Mesenchymal stem cell (in vitro differentiated cells and primary cell): Measurements from ENCODE around the gene ABTB2.

Experiments used
- DNase-seq: peaks from one replicate; pipeline ENCODE4 v3.0.0-alpha.2; 2013
- H2AFZ ChIP-seq: one replicate; pipeline ENCODE4 v1.6.1; 2013; ENCODE audit warnings: low read depth, mild to moderate bottlenecking, control low read depth, inconsistent platforms, low read length, moderate library complexity
- H2AK5ac ChIP-seq: 2 replicates; pipeline ENCODE4 v1.6.1; 2013; ENCODE audit warnings: low read length, moderate library complexity, mild to moderate bottlenecking, inconsistent platforms; ENCODE audit not compliant: severe bottlenecking
- H2BK120ac ChIP-seq: one replicate; pipeline ENCODE4 v1.6.1; 2013; ENCODE audit warnings: low read depth, mild to moderate bottlenecking, inconsistent platforms, low read length, moderate library complexity
- H2BK12ac ChIP-seq, 2 experiments: one replicate each; pipeline ENCODE4 v1.6.1; 2013; ENCODE audit warnings: inconsistent platforms in 2 of 2, low read length in 2 of 2, mild to moderate bottlenecking in 2 of 2, moderate library complexity in 2 of 2, control low read depth in 1 of 2
- H2BK15ac ChIP-seq: one replicate; pipeline ENCODE4 v1.6.1; 2013; ENCODE audit warnings: mild to moderate bottlenecking, low read depth, inconsistent platforms; ENCODE audit not compliant: poor library complexity, severe bottlenecking
- H2BK5ac ChIP-seq: 2 replicates; pipeline ENCODE4 v1.6.1; 2013; ENCODE audit warnings: low read depth, mild to moderate bottlenecking, low read length, control low read depth, inconsistent platforms; ENCODE audit not compliant: poor library complexity, severe bottlenecking
- H3K14ac ChIP-seq, 2 experiments: one replicate each; pipeline ENCODE4 v1.6.1; 2013; ENCODE audit warnings: inconsistent platforms in 2 of 2, low read length in 2 of 2, control low read depth in 1 of 2, mild to moderate bottlenecking in 1 of 2, moderate library complexity in 1 of 2
- H3K18ac ChIP-seq, 2 experiments: one replicate each; pipeline ENCODE4 v1.6.1; 2013; ENCODE audit warnings: inconsistent platforms in 2 of 2, low read length in 2 of 2, control low read depth in 1 of 2, low read depth in 1 of 2, mild to moderate bottlenecking in 1 of 2
- H3K23ac ChIP-seq, 2 experiments: one replicate each; pipeline ENCODE4 v1.6.1; 2013; ENCODE audit warnings: inconsistent platforms in 2 of 2, low read length in 2 of 2, mild to moderate bottlenecking in 2 of 2, moderate library complexity in 2 of 2, control low read depth in 1 of 2
- H3K27ac ChIP-seq: 2 replicates; pipeline ENCODE4 v1.5.1; 2013; ENCODE audit warnings: mild to moderate bottlenecking, moderate library complexity, low read length, control low read depth, inconsistent platforms; ENCODE audit not compliant: poor library complexity, severe bottlenecking
- H3K27me3 ChIP-seq, 2 experiments: 2 replicates each; pipeline versions ENCODE4 v1.6.1 to v1.7.0; 2013; ENCODE audit warnings: low read length in 2 of 2, mild to moderate bottlenecking in 2 of 2, moderate library complexity in 2 of 2, control low read depth in 1 of 2, inconsistent platforms in 1 of 2; ENCODE audit not compliant: control insufficient read depth in 1 of 2, insufficient read depth in 1 of 2
- H3K36me3 ChIP-seq, 2 experiments: 2 replicates each; pipeline versions ENCODE4 v1.6.1 to v1.7.0; 2013; ENCODE audit warnings: low read length in 2 of 2, control low read depth in 1 of 2, inconsistent platforms in 1 of 2, low read depth in 1 of 2, mild to moderate bottlenecking in 1 of 2; ENCODE audit not compliant: insufficient read depth in 2 of 2, control insufficient read depth in 1 of 2
- H3K4ac ChIP-seq, 2 experiments: one replicate each; pipeline ENCODE4 v1.6.1; 2013; ENCODE audit warnings: inconsistent platforms in 2 of 2, low read length in 2 of 2, mild to moderate bottlenecking in 2 of 2, moderate library complexity in 2 of 2, control low read depth in 1 of 2, low read depth in 1 of 2
- H3K4me1 ChIP-seq: 2 replicates; pipeline ENCODE4 v1.6.1; 2013; ENCODE audit warnings: low read depth, low read length, control low read depth; ENCODE audit not compliant: control insufficient read depth, insufficient read depth
- H3K4me2 ChIP-seq: 2 replicates; pipeline ENCODE4 v1.6.1; 2013; ENCODE audit warnings: low read length, mild to moderate bottlenecking, inconsistent platforms; ENCODE audit not compliant: poor library complexity, severe bottlenecking
- H3K4me3 ChIP-seq, 2 experiments: 2 replicates each; pipeline versions ENCODE4 v1.5.1 to v1.7.0; 2013; ENCODE audit warnings: low read length in 2 of 2, mild to moderate bottlenecking in 2 of 2, control low read depth in 1 of 2, low read depth in 1 of 2; ENCODE audit not compliant: insufficient read depth in 1 of 2
- H3K79me1 ChIP-seq: replicated peaks from 2 replicates; pipeline ENCODE4 v1.6.1; 2013; ENCODE audit warnings: mild to moderate bottlenecking, control low read depth, low read length, inconsistent platforms; ENCODE audit not compliant: poor library complexity, severe bottlenecking
- H3K9ac ChIP-seq: 2 replicates; pipeline ENCODE4 v1.7.0; 2013; ENCODE audit warnings: mild to moderate bottlenecking, low read length, moderate library complexity
- H3K9me3 ChIP-seq: 2 replicates; pipeline ENCODE4 v1.7.0; 2013; ENCODE audit warnings: mild to moderate bottlenecking, low read length; ENCODE audit not compliant: control insufficient read depth
- H4K8ac ChIP-seq: one replicate; pipeline ENCODE4 v1.6.1; 2013; ENCODE audit warnings: inconsistent platforms, mild to moderate bottlenecking, low read length, moderate library complexity
- H4K91ac ChIP-seq: one replicate; pipeline ENCODE4 v1.6.1; 2013; ENCODE audit warnings: mild to moderate bottlenecking, low read length, inconsistent platforms
- WGBS: methylation state at CpG from one replicate; pipeline ENCODE4 v1.1.7; 2013; ENCODE audit warnings: mixed read lengths; 5-methylcytosine and 5-hydroxymethylcytosine counted together

ABTB2 gene

GRCh38 chr11:34240150-34240494 lies 117.7 kb downstream of the ABTB2 start:
- Histone ChIP-seq H3K4me2 (no peak overlapping the region), H2AK5ac (no peak overlapping the region), H3K27me3 (peaks cover 0 to 7% of the 10 kb centered on the region in 2 experiments), H3K27ac (no peak overlapping the region), H2BK120ac (no peak overlapping the region), H2BK15ac (no peak overlapping the region), H3K23ac (no peak overlapping the region), H3K18ac (no peak overlapping the region), H2BK12ac (no peak overlapping the region), H3K14ac (no peak overlapping the region), H4K91ac (no peak overlapping the region), H3K9ac (no peak overlapping the region), H4K8ac (no peak overlapping the region), H3K79me1 (peaks cover 27% of the 10 kb centered on the region), H3K4ac (no peak overlapping the region), H3K4me1 (peaks cover 17% of the 10 kb centered on the region), H3K9me3 (no peaks in the 10 kb centered on the region), H3K36me3 (no peaks in the 10 kb centered on the region), H3K4me3 (no peak overlapping the region), H2AFZ (no peak overlapping the region), H2BK5ac (no peak overlapping the region)
- 84% methylated on average over 8 of the region's 8 CpGs for WGBS
- DNase-seq: no peak

- peaks cover 27% of the 10 kb centered on the region for H3K79me1 ChIP-seq
- H3K4me2 ChIP-seq: no peak overlapping the region
- H2AK5ac ChIP-seq: no peak overlapping the region
- no peak overlapping the region for H4K91ac ChIP-seq
- no peak overlapping the region for H2BK120ac ChIP-seq
- H2AFZ ChIP-seq: no peak overlapping the region
- H2BK12ac ChIP-seq: no peak overlapping the region
- 79% methylated on average over 4 of the region's 5 CpGs for WGBS
- no peak overlapping the region for H3K23ac ChIP-seq
- H3K4me3 ChIP-seq: no peak overlapping the region
- no peaks in the 10 kb centered on the region for H3K9me3 ChIP-seq
- H3K36me3 ChIP-seq: no peaks in the 10 kb centered on the region
- H3K4ac ChIP-seq: no peak overlapping the region
- no peak overlapping the region for H3K18ac ChIP-seq
- no peak overlapping the region for H3K27ac ChIP-seq
- no peak overlapping the region for H2BK5ac ChIP-seq
- peaks cover 0 to 7% of the 10 kb centered on the region in 2 experiments for H3K27me3 ChIP-seq
- no peak overlapping the region for H4K8ac ChIP-seq
- peaks cover 16% of the 10 kb centered on the region for H3K4me1 ChIP-seq
- H2BK15ac ChIP-seq: no peak overlapping the region
- no peak for DNase-seq
- H3K9ac ChIP-seq: no peak overlapping the region
- no peak overlapping the region for H3K14ac ChIP-seq
Measured at GRCh38 chr11:34239465-34240149, 118.2 kb downstream of the ABTB2 start.

- peaks cover 20% of the 10 kb centered on the region for H3K4me1 ChIP-seq
- H3K27me3 ChIP-seq: peaks cover 0 to 7% of the 10 kb centered on the region in 2 experiments
- H3K4ac ChIP-seq: no peak overlapping the region
- DNase-seq: no peak
- H2AFZ ChIP-seq: no peak overlapping the region
- no peak overlapping the region for H2BK12ac ChIP-seq
- H3K27ac ChIP-seq: no peak overlapping the region
- H3K9me3 ChIP-seq: no peaks in the 10 kb centered on the region
- no peak overlapping the region for H2BK5ac ChIP-seq
- no peak overlapping the region for H2BK15ac ChIP-seq
- H3K9ac ChIP-seq: no peak overlapping the region
- 57% methylated on average over 6 of the region's 6 CpGs for WGBS
- H3K4me3 ChIP-seq: no peak overlapping the region
- no peak overlapping the region for H3K4me2 ChIP-seq
- H4K91ac ChIP-seq: no peak overlapping the region
- H3K14ac ChIP-seq: no peak overlapping the region
- peaks cover 26% of the 10 kb centered on the region for H3K79me1 ChIP-seq
- no peak overlapping the region for H3K18ac ChIP-seq
- H2AK5ac ChIP-seq: no peak overlapping the region
- no peak overlapping the region for H3K23ac ChIP-seq
- no peak overlapping the region for H4K8ac ChIP-seq
- no peak overlapping the region for H2BK120ac ChIP-seq
- no peaks in the 10 kb centered on the region for H3K36me3 ChIP-seq
Measured at GRCh38 chr11:34238966-34239365, 118.8 kb downstream of the ABTB2 start.

GRCh38 chr11:34238533-34238932 lies 119.3 kb downstream of the ABTB2 start:
- H2BK120ac ChIP-seq: no peak overlapping the region
- no peak overlapping the region for H4K8ac ChIP-seq
- no peak overlapping the region for H3K4ac ChIP-seq
- H3K27me3 ChIP-seq: peaks cover 0 to 7% of the 10 kb centered on the region in 2 experiments
- H3K79me1 ChIP-seq: peaks cover 26% of the 10 kb centered on the region
- no peak overlapping the region for H3K18ac ChIP-seq
- H2AFZ ChIP-seq: no peak overlapping the region
- no peak overlapping the region for H3K4me3 ChIP-seq
- no peak overlapping the region for H3K9ac ChIP-seq
- peaks cover 18% of the 10 kb centered on the region for H3K4me1 ChIP-seq
- no peaks in the 10 kb centered on the region for H3K9me3 ChIP-seq
- H2BK15ac ChIP-seq: no peak overlapping the region
- H3K36me3 ChIP-seq: no peaks in the 10 kb centered on the region
- H2BK12ac ChIP-seq: no peak overlapping the region
- no peak for DNase-seq
- H4K91ac ChIP-seq: no peak overlapping the region
- no peak overlapping the region for H3K27ac ChIP-seq
- H3K23ac ChIP-seq: no peak overlapping the region
- H2AK5ac ChIP-seq: no peak overlapping the region
- H2BK5ac ChIP-seq: no peak overlapping the region
- no peak overlapping the region for H3K4me2 ChIP-seq
- no peak overlapping the region for H3K14ac ChIP-seq
- WGBS: 89% methylated on average over 11 of the region's 11 CpGs
